H1 (cell line): ENCODE results near the gene NAP1L5.

Source experiments
- EZH2 ChIP-seq: fragments of 200-600 bp; sonication (generic); IDR thresholded peaks from 2 replicates; pipeline ENCODE4 v1.7.1; 2012; ENCODE audit warnings: low read depth, mild to moderate bottlenecking, moderate library complexity, low read length, inconsistent platforms; ENCODE audit not compliant: severe bottlenecking
- JUND ChIP-seq: IDR thresholded peaks from 2 replicates; pipeline ENCODE4 v1.6.1; 2011; ENCODE audit warnings: mild to moderate bottlenecking, improper control_type of control experiment, low read length
- KDM1A ChIP-seq: fragments of 200-600, 300-600 bp; sonication (generic); IDR thresholded peaks from 2 replicates; pipeline ENCODE4 v1.7.1; 2016; ENCODE audit warnings: mild to moderate bottlenecking, low read length, borderline replicate concordance
- POLR2A ChIP-seq, 2 experiments: IDR thresholded peaks; 1 replicate in 1 of 2; 2 replicates in 1 of 2; pipeline ENCODE4 v1.6.1; 2011; ENCODE audit warnings: low read depth in 2 of 2, low read length in 2 of 2, mild to moderate bottlenecking in 2 of 2; ENCODE audit errors: control extremely low read depth in 1 of 2
- RAD21 ChIP-seq, 2 experiments: IDR thresholded peaks in 1 of 2; conservative IDR thresholded peaks in 1 of 2; 2 replicates each; pipeline ENCODE4 v1.6.1; 2011; ENCODE audit warnings: low read depth in 2 of 2, low read length in 2 of 2, improper control_type of control experiment in 1 of 2, inconsistent platforms in 1 of 2, mild to moderate bottlenecking in 1 of 2, moderate library complexity in 1 of 2
- SIN3A ChIP-seq, 2 experiments: IDR thresholded peaks in 1 of 2; conservative IDR thresholded peaks in 1 of 2; 2 replicates each; pipeline ENCODE4 v1.6.1; 2011 to 2012; ENCODE audit warnings: low read length in 2 of 2, improper control_type of control experiment in 1 of 2, low read depth in 1 of 2, mild to moderate bottlenecking in 1 of 2
- TBP ChIP-seq: IDR thresholded peaks from 2 replicates; pipeline ENCODE4 v1.6.1; 2011; ENCODE audit warnings: low read depth, low read length, improper control_type of control experiment

- TF ChIP-seq JUND = no peak
- TF ChIP-seq RAD21 (IDR thresholded peaks at IDR 0.05 in 1 of 2, conservative IDR thresholded peaks at IDR 0.05 in 1 of 2; ENCODE audit: low read depth in 2 of 2, low read length in 2 of 2) = no peak
- TF ChIP-seq KDM1A = no peak
- TF ChIP-seq TBP = no peak
- no peak for TF ChIP-seq EZH2
- TF ChIP-seq POLR2A (IDR thresholded peaks at IDR 0.05; ENCODE audit: control extremely low read depth in 1 of 2, low read depth in 2 of 2, low read length in 2 of 2) = no peak
- no peak for TF ChIP-seq SIN3A (conservative IDR thresholded peaks at IDR 0.05 in 1 of 2, IDR thresholded peaks at IDR 0.05 in 1 of 2; ENCODE audit: low read depth in 1 of 2, low read length in 2 of 2)
Observed at GRCh38 chr4:88730811-88731210, 33.2 kb upstream of the NAP1L5 start.
